GM12801 (cell line): ENCODE measurements around the gene PIAS1.

Source experiments
- TF ChIP-seq, protein P1 (sequence below): IDR thresholded peaks from one replicate; pipeline ENCODE4 v1.5.1; 2011; ENCODE audit warnings: control low read depth; ENCODE audit not compliant: insufficient read length; ENCODE audit errors: extremely low read depth

The PIAS1 gene

DNA sequence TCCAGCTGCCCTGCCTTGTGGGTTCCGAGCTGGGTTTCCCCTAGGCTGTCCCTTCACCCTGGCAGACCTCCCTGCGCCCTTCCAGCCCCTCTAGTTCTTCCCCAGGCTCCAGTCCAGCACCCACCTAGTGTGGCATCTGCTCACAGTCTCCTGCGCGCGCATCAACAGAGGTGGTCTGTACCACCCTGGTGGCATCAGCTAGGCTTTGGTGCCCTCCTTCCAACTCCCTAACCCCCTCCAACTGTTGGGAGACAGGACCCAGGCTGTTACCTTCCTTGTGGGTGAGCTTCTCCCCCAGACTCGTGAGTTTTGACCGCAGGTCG is 143.0 kb downstream of the PIAS1 start:
- TF ChIP-seq, protein P1, sequence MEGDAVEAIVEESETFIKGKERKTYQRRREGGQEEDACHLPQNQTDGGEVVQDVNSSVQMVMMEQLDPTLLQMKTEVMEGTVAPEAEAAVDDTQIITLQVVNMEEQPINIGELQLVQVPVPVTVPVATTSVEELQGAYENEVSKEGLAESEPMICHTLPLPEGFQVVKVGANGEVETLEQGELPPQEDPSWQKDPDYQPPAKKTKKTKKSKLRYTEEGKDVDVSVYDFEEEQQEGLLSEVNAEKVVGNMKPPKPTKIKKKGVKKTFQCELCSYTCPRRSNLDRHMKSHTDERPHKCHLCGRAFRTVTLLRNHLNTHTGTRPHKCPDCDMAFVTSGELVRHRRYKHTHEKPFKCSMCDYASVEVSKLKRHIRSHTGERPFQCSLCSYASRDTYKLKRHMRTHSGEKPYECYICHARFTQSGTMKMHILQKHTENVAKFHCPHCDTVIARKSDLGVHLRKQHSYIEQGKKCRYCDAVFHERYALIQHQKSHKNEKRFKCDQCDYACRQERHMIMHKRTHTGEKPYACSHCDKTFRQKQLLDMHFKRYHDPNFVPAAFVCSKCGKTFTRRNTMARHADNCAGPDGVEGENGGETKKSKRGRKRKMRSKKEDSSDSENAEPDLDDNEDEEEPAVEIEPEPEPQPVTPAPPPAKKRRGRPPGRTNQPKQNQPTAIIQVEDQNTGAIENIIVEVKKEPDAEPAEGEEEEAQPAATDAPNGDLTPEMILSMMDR = no peak

DNA sequence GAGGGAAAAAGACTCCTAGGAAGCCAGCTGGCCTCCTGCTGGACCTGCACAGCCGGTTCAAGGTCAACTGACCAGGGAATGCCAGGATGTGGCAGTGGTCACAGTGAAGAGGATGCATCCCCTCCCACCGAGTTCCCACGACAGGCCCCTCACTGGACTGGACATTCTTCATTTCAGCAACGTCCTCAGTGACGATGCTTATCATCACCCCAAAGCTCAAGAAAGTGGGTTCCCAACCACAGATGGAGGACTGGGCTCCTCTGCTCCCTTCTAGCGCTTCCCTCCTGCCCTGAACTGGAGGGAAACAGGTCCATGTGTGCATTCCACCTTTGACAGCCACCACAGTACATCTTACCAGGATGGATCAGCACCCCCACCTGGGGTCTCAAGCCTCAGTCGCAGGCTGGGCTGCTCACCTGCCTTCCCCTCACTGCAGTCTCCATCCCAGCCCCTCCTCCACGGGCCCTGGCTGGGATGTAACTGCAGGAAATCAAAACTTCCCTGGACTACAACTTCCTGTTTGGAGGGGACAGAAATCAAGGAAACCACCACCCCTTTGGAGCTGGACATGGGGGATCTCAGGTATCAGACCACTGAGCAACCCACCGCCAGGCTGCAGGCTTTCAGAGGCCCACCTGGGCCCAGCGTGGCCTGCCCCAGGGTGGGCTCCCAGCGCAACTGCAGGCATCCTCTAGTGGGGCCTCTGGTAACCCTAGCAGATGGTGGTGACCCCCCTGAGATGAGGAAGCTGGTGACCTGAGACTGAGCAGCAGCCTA is 143.7 kb downstream of the PIAS1 start:
- TF ChIP-seq, protein P1 = no peak

- TF ChIP-seq, protein P1 = no peak
These were observed 145.2 kb downstream of the PIAS1 start for GRCh38 chr15:68199340-68199739.

DNA sequence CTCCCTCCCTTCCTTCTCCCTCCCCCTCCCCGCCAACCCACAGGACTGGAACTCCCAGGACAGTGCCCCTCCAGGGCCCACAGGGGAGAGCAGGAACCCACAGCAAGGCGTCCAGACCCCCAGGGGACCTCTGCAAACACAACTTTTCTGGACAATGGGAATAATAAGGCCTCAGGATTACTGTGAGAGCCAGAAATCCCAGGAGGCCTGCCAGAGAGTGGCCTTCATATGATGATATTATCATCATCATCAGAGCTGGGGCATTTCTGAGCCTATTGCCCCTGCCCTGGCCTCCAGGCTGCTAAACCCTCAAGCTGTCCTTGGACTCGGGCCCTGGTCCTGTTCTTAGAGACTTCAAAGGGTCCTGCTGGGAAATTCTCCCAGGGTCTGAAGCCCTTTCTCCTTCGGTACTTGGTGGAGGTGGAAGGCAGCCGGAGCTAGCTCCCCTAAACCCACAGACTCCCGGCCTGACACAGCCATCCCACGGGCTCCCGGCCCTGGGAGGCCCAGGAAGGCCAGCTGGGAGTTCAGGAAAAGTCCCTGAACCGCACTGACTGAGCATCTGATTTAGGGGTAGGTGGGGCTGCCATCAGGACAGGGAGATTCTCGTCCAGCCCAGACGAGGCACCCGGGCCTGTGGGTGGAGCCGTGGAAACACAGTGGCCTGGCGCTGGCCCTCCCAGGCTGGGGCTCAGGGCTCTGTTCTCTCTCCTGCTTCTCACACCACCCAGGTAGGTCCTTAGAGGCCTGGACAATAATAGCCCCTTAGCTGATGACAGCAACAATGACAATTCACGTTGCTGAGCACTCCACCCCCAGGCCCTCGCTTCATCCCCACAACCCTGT is 146.1 kb downstream of the PIAS1 start:
- TF ChIP-seq, protein P1 = no peak

GRCh38 chr15:68201153-68201878 is 147.2 kb downstream of the PIAS1 start:
- TF ChIP-seq, protein P1 = no peak

- TF ChIP-seq, protein P1 = no peak
These were observed 147.8 kb downstream of the PIAS1 start for GRCh38 chr15:68201879-68202261.

DNA sequence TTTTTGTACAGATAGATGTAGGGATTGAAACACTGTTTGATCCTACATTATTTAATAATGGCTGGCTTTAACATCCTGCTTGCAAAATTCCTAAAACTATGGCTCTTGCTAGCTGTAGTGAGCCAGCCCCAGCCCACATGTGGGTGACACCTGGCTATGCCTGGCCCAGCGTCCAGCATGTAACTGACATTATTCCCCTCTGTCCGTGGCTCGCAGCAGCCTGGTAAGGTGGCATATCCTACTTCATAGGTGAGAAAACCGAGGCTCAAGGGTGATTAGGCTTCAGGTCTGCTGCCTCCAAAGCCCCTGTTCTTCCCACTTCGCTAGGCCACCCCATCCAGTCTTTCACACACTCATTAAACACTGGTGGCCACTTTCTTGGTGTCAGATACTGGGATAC is 149.4 kb downstream of the PIAS1 start:
- TF ChIP-seq, protein P1 = no peak
